ENCODE data around the gene SCAI.

DNA sequence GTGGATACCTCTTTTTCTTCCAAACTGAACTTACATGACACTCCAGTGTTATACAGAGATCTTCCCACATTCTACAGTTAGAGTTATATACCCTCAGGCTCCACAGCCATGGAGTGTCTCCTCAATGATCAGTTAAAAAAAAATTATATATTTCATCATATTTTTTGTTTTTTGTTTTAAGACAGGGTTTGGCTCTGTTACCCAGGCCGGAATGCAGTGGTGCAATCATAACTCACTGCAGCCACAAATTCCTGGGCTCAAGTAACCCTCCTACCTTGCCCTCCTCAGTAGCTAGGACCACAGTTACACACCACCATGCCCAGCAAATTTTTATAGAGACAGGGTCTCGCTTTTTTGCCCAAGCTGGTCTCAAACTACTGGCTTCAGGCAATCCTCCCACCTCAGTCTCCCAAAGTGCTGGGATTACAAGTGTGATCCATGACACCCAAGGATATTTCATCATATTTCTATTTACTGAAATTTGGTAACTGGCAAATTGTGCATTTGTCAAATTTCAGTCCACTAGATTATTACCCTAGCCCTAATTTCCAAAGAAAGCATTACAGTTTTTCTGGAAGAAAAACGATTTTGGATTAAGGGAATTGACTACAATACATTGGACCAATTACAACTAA lies 18.1 kb upstream of the SCAI start:
- TF ChIP-seq POLR2A (IDR thresholded peaks at IDR 0.05), result no peak
- TF ChIP-seq, protein P1, sequence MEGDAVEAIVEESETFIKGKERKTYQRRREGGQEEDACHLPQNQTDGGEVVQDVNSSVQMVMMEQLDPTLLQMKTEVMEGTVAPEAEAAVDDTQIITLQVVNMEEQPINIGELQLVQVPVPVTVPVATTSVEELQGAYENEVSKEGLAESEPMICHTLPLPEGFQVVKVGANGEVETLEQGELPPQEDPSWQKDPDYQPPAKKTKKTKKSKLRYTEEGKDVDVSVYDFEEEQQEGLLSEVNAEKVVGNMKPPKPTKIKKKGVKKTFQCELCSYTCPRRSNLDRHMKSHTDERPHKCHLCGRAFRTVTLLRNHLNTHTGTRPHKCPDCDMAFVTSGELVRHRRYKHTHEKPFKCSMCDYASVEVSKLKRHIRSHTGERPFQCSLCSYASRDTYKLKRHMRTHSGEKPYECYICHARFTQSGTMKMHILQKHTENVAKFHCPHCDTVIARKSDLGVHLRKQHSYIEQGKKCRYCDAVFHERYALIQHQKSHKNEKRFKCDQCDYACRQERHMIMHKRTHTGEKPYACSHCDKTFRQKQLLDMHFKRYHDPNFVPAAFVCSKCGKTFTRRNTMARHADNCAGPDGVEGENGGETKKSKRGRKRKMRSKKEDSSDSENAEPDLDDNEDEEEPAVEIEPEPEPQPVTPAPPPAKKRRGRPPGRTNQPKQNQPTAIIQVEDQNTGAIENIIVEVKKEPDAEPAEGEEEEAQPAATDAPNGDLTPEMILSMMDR (IDR thresholded peaks at IDR 0.05), result no peak
